ENCODE data around the gene THADA.
A peak's percentile ranks its signal among the peaks of the same experiment; 100 is the strongest.
"Not testable (repeated sequence)": the region's sequence is repeated elsewhere in the genome, so short reads cannot be mapped to it uniquely, and the experiment has no call there.

THADA gene

DNA sequence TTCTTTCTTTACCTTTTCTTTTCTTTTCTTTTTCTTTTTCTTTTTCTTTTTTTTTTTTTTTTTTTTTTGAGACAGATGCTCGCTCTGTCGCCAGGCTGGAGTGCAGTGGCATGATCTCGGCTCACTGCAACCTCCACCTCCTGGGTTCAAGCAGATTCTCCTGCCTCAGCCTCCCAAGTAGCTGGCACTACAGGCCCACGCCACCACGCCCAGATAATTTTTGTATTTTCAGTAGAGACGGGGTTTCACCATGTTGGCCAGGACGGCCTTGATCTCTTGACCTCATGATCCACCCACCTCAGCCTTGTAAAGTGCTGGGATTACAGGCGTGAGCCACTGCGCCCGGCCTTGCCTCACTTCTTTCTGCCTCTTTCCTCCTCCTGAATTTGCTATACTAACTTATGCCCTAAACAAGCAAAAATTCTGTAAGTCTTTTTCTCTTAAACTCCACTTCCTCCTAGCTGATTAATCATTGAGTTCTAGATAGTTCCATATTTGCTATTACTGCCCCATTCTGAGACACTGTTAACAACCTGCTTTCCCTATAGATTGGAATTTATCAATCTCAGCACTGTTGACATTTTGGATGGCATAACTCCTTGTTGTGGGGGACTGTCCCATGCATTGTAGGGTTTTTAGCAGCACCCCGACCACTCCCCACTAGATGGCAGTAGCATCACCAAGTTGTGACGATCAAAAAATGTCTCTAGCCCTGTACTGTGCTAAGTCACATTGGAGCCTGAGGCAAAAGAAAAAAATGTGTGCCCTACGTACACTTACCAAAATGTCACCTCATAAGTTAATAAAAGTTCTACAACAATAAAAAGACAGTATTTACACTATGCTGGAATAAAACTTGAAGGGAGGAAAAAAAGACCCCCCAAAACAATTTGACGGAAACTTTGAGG lies 16.4 kb upstream of the THADA start:
- TF ChIP-seq, protein P1, sequence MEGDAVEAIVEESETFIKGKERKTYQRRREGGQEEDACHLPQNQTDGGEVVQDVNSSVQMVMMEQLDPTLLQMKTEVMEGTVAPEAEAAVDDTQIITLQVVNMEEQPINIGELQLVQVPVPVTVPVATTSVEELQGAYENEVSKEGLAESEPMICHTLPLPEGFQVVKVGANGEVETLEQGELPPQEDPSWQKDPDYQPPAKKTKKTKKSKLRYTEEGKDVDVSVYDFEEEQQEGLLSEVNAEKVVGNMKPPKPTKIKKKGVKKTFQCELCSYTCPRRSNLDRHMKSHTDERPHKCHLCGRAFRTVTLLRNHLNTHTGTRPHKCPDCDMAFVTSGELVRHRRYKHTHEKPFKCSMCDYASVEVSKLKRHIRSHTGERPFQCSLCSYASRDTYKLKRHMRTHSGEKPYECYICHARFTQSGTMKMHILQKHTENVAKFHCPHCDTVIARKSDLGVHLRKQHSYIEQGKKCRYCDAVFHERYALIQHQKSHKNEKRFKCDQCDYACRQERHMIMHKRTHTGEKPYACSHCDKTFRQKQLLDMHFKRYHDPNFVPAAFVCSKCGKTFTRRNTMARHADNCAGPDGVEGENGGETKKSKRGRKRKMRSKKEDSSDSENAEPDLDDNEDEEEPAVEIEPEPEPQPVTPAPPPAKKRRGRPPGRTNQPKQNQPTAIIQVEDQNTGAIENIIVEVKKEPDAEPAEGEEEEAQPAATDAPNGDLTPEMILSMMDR (IDR thresholded peaks at IDR 0.05; ENCODE audit: extremely low read depth, missing control alignments) = peak; percentile 72
- peak; percentile 57 for DNase-seq (ENCODE audit: low spot score)

GRCh38 chr2:43610361-43610760 lies 14.5 kb upstream of the THADA start:
- TF ChIP-seq, protein P1 (IDR thresholded peaks at IDR 0.05; ENCODE audit: extremely low read depth, missing control alignments) = no peak
- no peak for DNase-seq (ENCODE audit: low spot score)

- TF ChIP-seq, protein P1 (IDR thresholded peaks at IDR 0.05; ENCODE audit: extremely low read depth, missing control alignments) = peak; percentile 25
- DNase-seq (ENCODE audit: low spot score) = peak; percentile 50
Observed at GRCh38 chr2:43609290-43609918, 13.6 kb upstream of the THADA start.

DNA sequence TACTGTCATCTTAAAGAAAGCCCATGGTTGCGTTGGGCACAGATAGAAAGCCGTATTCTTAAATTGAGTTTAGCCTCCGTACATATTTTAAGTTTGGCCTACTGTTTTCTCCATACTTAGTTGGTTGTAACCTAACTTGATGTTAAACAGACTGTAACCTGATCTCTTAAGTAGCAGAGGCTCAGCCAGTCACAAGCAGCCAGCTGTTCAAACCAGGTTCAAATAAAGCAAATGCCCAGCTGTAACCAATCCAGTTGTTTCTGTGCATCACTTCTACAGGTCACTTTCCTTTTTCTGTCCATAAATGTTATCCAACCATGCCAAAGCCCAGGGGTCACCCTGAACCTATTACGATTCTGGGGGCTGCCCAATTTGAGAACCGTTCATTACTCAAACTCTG lies 10.0 kb upstream of the THADA start:
- no peak for DNase-seq (ENCODE audit: low spot score)
- TF ChIP-seq, protein P1 (IDR thresholded peaks at IDR 0.05; ENCODE audit: extremely low read depth, missing control alignments) = no peak

DNA sequence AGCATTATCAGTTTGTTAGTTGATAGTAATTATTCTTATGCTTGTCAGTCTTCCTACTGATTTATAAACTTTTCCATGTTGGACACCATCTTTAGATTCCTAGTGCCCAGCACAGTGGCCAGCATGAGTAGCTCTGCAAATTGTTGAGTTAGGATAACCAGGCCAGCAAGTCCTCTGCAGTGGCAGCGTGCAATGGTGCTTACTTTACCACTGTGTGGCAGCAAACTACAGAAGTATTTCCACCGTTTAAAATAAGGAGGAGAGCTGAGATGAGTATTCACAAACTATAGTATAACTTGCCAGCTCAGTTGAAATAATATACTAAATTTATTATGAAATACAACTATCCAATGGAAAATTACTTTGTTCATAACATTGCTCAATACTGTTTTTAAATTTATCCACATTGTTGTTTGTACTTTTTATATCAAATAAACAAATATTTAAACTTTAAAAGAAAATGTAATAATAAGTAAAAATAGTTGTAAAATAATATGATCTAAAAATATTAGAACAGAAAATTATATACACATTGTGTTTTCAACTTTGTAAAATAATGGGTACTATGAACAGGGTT lies 9.3 kb upstream of the THADA start:
- TF ChIP-seq, protein P1 (IDR thresholded peaks at IDR 0.05; ENCODE audit: extremely low read depth, missing control alignments) = peak; percentile 47
- DNase-seq (ENCODE audit: low spot score) = peak; percentile 28

DNA sequence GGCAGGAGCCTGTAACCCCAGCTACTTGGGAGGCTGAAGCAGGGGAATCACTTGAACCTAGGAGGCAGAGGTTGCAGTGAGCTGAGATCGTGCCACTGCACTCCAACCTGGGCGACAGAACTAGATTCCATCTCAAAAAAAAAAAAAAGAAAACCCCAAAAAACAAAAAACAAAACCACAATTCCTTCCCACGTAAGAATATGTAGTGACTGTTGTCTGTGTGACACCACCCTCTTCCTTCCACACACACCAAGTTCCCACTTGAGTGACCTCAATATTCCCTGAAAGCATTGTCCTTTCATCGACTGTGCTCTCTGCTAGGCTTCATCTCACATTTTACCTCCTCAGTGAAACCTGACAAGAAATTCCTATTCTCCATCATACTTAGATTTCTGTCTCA lies 8.8 kb upstream of the THADA start:
- no peak for DNase-seq (ENCODE audit: low spot score)
- TF ChIP-seq, protein P1 (IDR thresholded peaks at IDR 0.05; ENCODE audit: extremely low read depth, missing control alignments) = no peak

DNA sequence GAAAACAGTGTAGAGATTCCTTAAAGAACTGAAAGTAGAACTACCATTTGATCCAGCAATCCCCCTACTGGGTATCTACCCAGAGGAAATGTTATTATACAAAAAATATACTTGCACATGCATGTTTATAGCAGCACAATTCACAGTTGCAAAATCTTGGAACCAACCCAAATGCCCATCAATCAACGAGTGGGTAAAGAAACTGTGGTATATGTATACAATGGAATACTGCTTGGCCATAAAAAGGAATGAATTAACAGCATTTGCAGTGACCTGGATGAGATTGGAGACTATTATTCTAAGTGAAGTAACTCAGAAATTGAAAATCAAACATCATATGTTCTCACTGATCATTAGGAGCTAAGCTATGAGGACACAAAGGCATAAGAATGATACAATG lies 4.8 kb upstream of the THADA start:
- not testable (repeated sequence) for DNase-seq (ENCODE audit: low spot score)
